NCI-H82 (cell line): ENCODE results near the gene LRRC51.
"Not testable (repeated sequence)": the region's sequence is repeated elsewhere in the genome, so short reads cannot be mapped to it uniquely, and the experiment has no call there.

Experiments used
- DNase-seq: peaks from one replicate; lab custom pipeline; 2025; lab: John Stamatoyannopoulos, UW

LRRC51 gene

GRCh38 chr11:72140661-72141060 lies 60.0 kb downstream of the LRRC51 start:
- DNase-seq = no peak

- DNase-seq = no peak
Observed at GRCh38 chr11:72141066-72141465, 60.4 kb downstream of the LRRC51 start.

- not testable (repeated sequence) for DNase-seq
Observed at GRCh38 chr11:72142086-72142485, 61.4 kb downstream of the LRRC51 start.

GRCh38 chr11:72142543-72142942 lies 61.9 kb downstream of the LRRC51 start:
- not testable (repeated sequence) for DNase-seq

GRCh38 chr11:72144807-72145565 lies 64.3 kb downstream of the LRRC51 start:
- no peak for DNase-seq
